H9 (cell line): ENCODE measurements around the gene OXSR1. TPM values are rescaled to one million over a fixed set of nuclear protein-coding genes. Genes with fewer than 3 reads are reported as not detected.

Experiments
- DNase-seq: peaks from one replicate; pipeline ENCODE4 v3.0.0-alpha.2; 2017
- H2AFZ ChIP-seq: one replicate; pipeline ENCODE4 v1.6.1; 2013; ENCODE audit warnings: mild to moderate bottlenecking, low read length, control low read depth, moderate library complexity
- H2AK5ac ChIP-seq: 2 replicates; pipeline ENCODE4 v1.6.1; 2013; ENCODE audit warnings: low read length, control low read depth, mixed read lengths; ENCODE audit not compliant: insufficient read length
- H2BK120ac ChIP-seq: one replicate; pipeline ENCODE4 v1.6.1; 2013; ENCODE audit warnings: low read depth, mild to moderate bottlenecking, low read length, control low read depth, inconsistent platforms; ENCODE audit not compliant: poor library complexity, severe bottlenecking
- H2BK12ac ChIP-seq: 2 replicates; pipeline ENCODE4 v1.6.1; 2013; ENCODE audit warnings: low read length, control low read depth, mixed read lengths, low read depth; ENCODE audit not compliant: insufficient read length
- H2BK15ac ChIP-seq: 2 replicates; pipeline ENCODE4 v1.6.1; 2013; ENCODE audit warnings: low read depth, low read length, control low read depth
- H2BK20ac ChIP-seq: one replicate; pipeline ENCODE4 v1.6.1; 2013; ENCODE audit warnings: low read depth, mild to moderate bottlenecking, low read length, control low read depth, inconsistent platforms; ENCODE audit not compliant: poor library complexity, severe bottlenecking
- H2BK5ac ChIP-seq: 2 replicates; pipeline ENCODE4 v1.6.1; 2013; ENCODE audit warnings: low read length, control low read depth, mixed read lengths; ENCODE audit not compliant: insufficient read length
- H3K14ac ChIP-seq: 2 replicates; pipeline ENCODE4 v1.6.1; 2013; ENCODE audit warnings: low read length, control low read depth; ENCODE audit not compliant: insufficient read depth
- H3K18ac ChIP-seq: 2 replicates; pipeline ENCODE4 v1.6.1; 2013; ENCODE audit warnings: low read depth, mild to moderate bottlenecking, mixed read lengths, low read length, control low read depth; ENCODE audit not compliant: insufficient read length
- H3K23ac ChIP-seq: 2 replicates; pipeline ENCODE4 v1.6.1; 2013; ENCODE audit warnings: low read length, control low read depth, mixed read lengths, low read depth; ENCODE audit not compliant: insufficient read length
- H3K23me2 ChIP-seq: 2 replicates; pipeline ENCODE4 v1.6.1; 2013; ENCODE audit warnings: low read depth, mild to moderate bottlenecking, mixed read lengths, low read length, control low read depth; ENCODE audit not compliant: insufficient read length, poor library complexity, severe bottlenecking
- H3K27ac ChIP-seq: 2 replicates; pipeline ENCODE4 v1.5.1; 2013; ENCODE audit warnings: low read length, control low read depth, mixed read lengths, low read depth; ENCODE audit not compliant: insufficient read length
- H3K27me3 ChIP-seq: 2 replicates; pipeline ENCODE4 v1.6.1; 2013; ENCODE audit warnings: low read length, control low read depth, inconsistent platforms; ENCODE audit not compliant: insufficient read depth
- H3K4ac ChIP-seq: 2 replicates; pipeline ENCODE4 v1.6.1; 2013; ENCODE audit warnings: low read depth, mild to moderate bottlenecking, control low read depth, inconsistent platforms, low read length, moderate library complexity
- H3K4me1 ChIP-seq: 2 replicates; pipeline ENCODE4 v1.6.1; 2013; ENCODE audit warnings: low read length, control low read depth, inconsistent platforms; ENCODE audit not compliant: insufficient read depth
- H3K4me2 ChIP-seq: 2 replicates; pipeline ENCODE4 v1.6.1; 2013; ENCODE audit warnings: low read length, control low read depth, mixed read lengths; ENCODE audit not compliant: insufficient read length, insufficient read depth
- H3K56ac ChIP-seq: 2 replicates; pipeline ENCODE4 v1.6.1; 2013; ENCODE audit warnings: low read depth, mild to moderate bottlenecking, mixed read lengths, low read length, control low read depth; ENCODE audit not compliant: insufficient read length
- H3K79me1 ChIP-seq: 2 replicates; pipeline ENCODE4 v1.6.1; 2013; ENCODE audit warnings: low read depth, mild to moderate bottlenecking, moderate library complexity, low read length, control low read depth, inconsistent platforms; ENCODE audit not compliant: insufficient read depth, poor library complexity, severe bottlenecking
- H3K79me2 ChIP-seq: 2 replicates; pipeline ENCODE4 v1.6.1; 2013; ENCODE audit warnings: low read length, control low read depth, inconsistent platforms; ENCODE audit not compliant: insufficient read depth
- H3K9ac ChIP-seq: 2 replicates; pipeline ENCODE4 v1.6.1; 2013; ENCODE audit warnings: low read length, control low read depth, mixed read lengths; ENCODE audit not compliant: insufficient read length; ENCODE audit errors: extremely low read depth
- H3K9me3 ChIP-seq: one replicate; pipeline ENCODE4 v1.6.1; 2013; ENCODE audit warnings: low read depth, low read length, inconsistent platforms; ENCODE audit not compliant: control insufficient read depth
- H3T11ph ChIP-seq: one replicate; pipeline ENCODE4 v1.6.1; 2013; ENCODE audit warnings: mild to moderate bottlenecking, low read length, control low read depth, inconsistent platforms
- H4K20me1 ChIP-seq: one replicate; pipeline ENCODE4 v1.6.1; 2013; ENCODE audit not compliant: control insufficient read depth, insufficient read length, insufficient read depth
- H4K5ac ChIP-seq: 2 replicates; pipeline ENCODE4 v1.6.1; 2013; ENCODE audit warnings: low read depth, mild to moderate bottlenecking, mixed read lengths, low read length, control low read depth; ENCODE audit not compliant: insufficient read length
- H4K8ac ChIP-seq: replicated peaks from 2 replicates; pipeline ENCODE4 v1.6.1; 2013; ENCODE audit warnings: low read length, control low read depth, mixed read lengths, low read depth; ENCODE audit not compliant: insufficient read length
- H4K91ac ChIP-seq: 2 replicates; pipeline ENCODE4 v1.6.1; 2013; ENCODE audit warnings: low read depth, mild to moderate bottlenecking, moderate library complexity, mixed read lengths, low read length, control low read depth; ENCODE audit not compliant: insufficient read length
- H3K27ac Mint-ChIP-seq, 3 experiments: 2 replicates in 2 of 3; 3 replicates in 1 of 3; pipeline ENCODE4 v1.8.0; 2020 to 2021; ENCODE audit warnings: mixed read lengths in 3 of 3, mild to moderate bottlenecking in 1 of 3, moderate library complexity in 1 of 3
- H3K27me3 Mint-ChIP-seq: 2 replicates; pipeline ENCODE4 v1.8.0; 2021; ENCODE audit warnings: low read depth, mild to moderate bottlenecking, moderate library complexity, mixed read lengths
- H3K36me3 Mint-ChIP-seq, 3 experiments: 2 replicates in 2 of 3; 3 replicates in 1 of 3; pipeline ENCODE4 v1.8.0; 2020 to 2021; ENCODE audit warnings: low read depth in 3 of 3, mixed read lengths in 3 of 3; ENCODE audit not compliant: insufficient read depth in 1 of 3
- H3K4me1 Mint-ChIP-seq, 2 experiments: 2 replicates each; pipeline ENCODE4 v1.8.0; 2020; ENCODE audit warnings: mixed read lengths in 2 of 2
- H3K4me3 Mint-ChIP-seq, 2 experiments: 2 replicates in 1 of 2; 3 replicates in 1 of 2; pipeline ENCODE4 v1.8.0; 2020 to 2021; ENCODE audit warnings: mild to moderate bottlenecking in 2 of 2, mixed read lengths in 2 of 2, moderate library complexity in 1 of 2
- H3K9me3 Mint-ChIP-seq, 2 experiments: 2 replicates in 1 of 2; 3 replicates in 1 of 2; pipeline ENCODE4 v1.8.0; 2020; ENCODE audit warnings: mild to moderate bottlenecking in 2 of 2, mixed read lengths in 2 of 2, moderate library complexity in 1 of 2
- WGBS: extraction: QIAGEN DNeasy Blood & Tissue Kit; methylation state at CpG from one replicate; pipeline ENCODE4 v1.1.7; 2013; ENCODE audit warnings: missing lambda C conversion rate, low lambda C conversion rate, mixed read lengths; ENCODE audit not compliant: insufficient read length; ENCODE audit errors: extremely low coverage; 5-methylcytosine and 5-hydroxymethylcytosine counted together
- total RNA-seq: library from RNA; stranded (reverse); gene quantifications from 2 replicates; pipeline ENCODE4 v1.2.1, GENCODE V29; 2021
- TF ChIP-seq, protein P1 (sequence below): fragments of 200-600 bp; sonication (generic); conservative IDR thresholded peaks from 3 replicates; pipeline ENCODE4 v1.8.0; 2021; ENCODE audit warnings: antibody characterized with exemption, mild to moderate bottlenecking

The OXSR1 gene
- total RNA-seq, 1 experiment from 2014 or later: 54.1 TPM

- Histone ChIP-seq H4K8ac (no peak overlapping the region), H3T11ph (no peak overlapping the region), H3K4ac (no peak overlapping the region), H3K4me1 (no peaks in the 10 kb centered on the region), H3K18ac (no peak overlapping the region), H4K91ac (no peak overlapping the region), H3K27me3 (no peaks in the 10 kb centered on the region), H2BK20ac (no peak overlapping the region), H2BK5ac (no peak overlapping the region), H3K14ac (no peak overlapping the region), H3K23ac (no peak overlapping the region), H2BK120ac (no peak overlapping the region), H4K5ac (no peak overlapping the region), H3K79me1 (no peaks in the 10 kb centered on the region), H2AK5ac (no peak overlapping the region), H3K9ac (no peak overlapping the region), H2BK15ac (no peak overlapping the region), H2AFZ (no peak overlapping the region), H3K79me2 (no peaks in the 10 kb centered on the region), H4K20me1 (no peaks in the 10 kb centered on the region), H3K56ac (no peak overlapping the region), H3K27ac (no peak overlapping the region), H3K23me2 (no peaks in the 10 kb centered on the region), H3K4me2 (no peak overlapping the region), H3K9me3 (no peaks in the 10 kb centered on the region), H2BK12ac (no peak overlapping the region)
- TF ChIP-seq, protein P1, sequence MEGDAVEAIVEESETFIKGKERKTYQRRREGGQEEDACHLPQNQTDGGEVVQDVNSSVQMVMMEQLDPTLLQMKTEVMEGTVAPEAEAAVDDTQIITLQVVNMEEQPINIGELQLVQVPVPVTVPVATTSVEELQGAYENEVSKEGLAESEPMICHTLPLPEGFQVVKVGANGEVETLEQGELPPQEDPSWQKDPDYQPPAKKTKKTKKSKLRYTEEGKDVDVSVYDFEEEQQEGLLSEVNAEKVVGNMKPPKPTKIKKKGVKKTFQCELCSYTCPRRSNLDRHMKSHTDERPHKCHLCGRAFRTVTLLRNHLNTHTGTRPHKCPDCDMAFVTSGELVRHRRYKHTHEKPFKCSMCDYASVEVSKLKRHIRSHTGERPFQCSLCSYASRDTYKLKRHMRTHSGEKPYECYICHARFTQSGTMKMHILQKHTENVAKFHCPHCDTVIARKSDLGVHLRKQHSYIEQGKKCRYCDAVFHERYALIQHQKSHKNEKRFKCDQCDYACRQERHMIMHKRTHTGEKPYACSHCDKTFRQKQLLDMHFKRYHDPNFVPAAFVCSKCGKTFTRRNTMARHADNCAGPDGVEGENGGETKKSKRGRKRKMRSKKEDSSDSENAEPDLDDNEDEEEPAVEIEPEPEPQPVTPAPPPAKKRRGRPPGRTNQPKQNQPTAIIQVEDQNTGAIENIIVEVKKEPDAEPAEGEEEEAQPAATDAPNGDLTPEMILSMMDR: no peak
- peak overlapping the region in 1 of 3 experiments; percentile 70; a peak in 2 of 7 replicates for H3K27ac Mint-ChIP-seq
- H3K4me1 Mint-ChIP-seq: peaks cover 5% of the 10 kb centered on the region in 2 experiments; a peak in 3 of 4 replicates
- H3K27me3 Mint-ChIP-seq: no peaks in the 10 kb centered on the region
- peaks cover 13 to 43% (median 21%) of the 10 kb centered on the region in 3 experiments for H3K36me3 Mint-ChIP-seq
- DNase-seq: no peak
- H3K4me3 Mint-ChIP-seq: no peak overlapping the region
- WGBS: no CpG with 5 or more reads among the region's 2 CpGs
- no peaks in the 10 kb centered on the region for H3K9me3 Mint-ChIP-seq
These were observed 38.4 kb downstream of the OXSR1 start for GRCh38 chr3:38203690-38204089.
